ENCODE measurements around the gene GRK2. TPM values are rescaled to one million over a fixed set of nuclear protein-coding genes. Genes with fewer than 3 reads are reported as not detected.

Gene GRK2
- polyA plus RNA-seq, 1 donor from 2014 or later = 47.3 TPM

DNA sequence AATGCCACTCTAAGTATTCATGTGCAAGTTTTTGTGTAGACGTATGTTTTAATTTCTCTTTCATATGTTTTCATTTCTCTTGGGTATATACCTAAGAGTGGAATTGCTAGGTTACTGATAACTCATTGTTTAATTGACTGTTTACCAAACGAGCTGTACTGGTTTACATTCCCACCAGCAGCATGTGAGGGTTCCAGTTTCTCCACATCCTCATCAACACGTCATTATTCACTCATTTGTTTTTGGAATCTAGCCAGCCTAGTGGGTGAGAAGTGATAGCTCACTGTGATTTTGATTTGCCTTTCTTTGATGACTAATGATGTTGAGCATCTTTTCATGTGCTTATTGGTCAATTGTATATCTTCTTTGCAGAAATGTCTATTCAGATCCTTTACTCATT, 26.8 kb downstream of the GRK2 start:
- H2AFZ ChIP-seq (ENCODE audit: low read depth, low read length) = no peak overlapping the region
- no peaks in the 10 kb centered on the region for H3K9me3 ChIP-seq (ENCODE audit: low read length)
- no peak overlapping the region for H3K4me2 ChIP-seq (ENCODE audit: low read length)
- H4K20me1 ChIP-seq (ENCODE audit: insufficient read depth) = no peaks in the 10 kb centered on the region
- H3K4me3 ChIP-seq (ENCODE audit: low read length) = peak overlapping the region; percentile 27
- H3K79me2 ChIP-seq (replicated peaks; ENCODE audit: insufficient read depth, low read length) = peaks cover 6% of the 10 kb centered on the region
- H3K9ac ChIP-seq (ENCODE audit: low read length) = no peak overlapping the region
- TF ChIP-seq RAD21 (conservative IDR thresholded peaks at IDR 0.05) (no peak), POLR2AphosphoS5 (IDR thresholded peaks at IDR 0.05) (no peak), SMC3 (conservative IDR thresholded peaks at IDR 0.05; ENCODE audit: poor library complexity) (no peak), EP300 (conservative IDR thresholded peaks at IDR 0.05; ENCODE audit: poor library complexity, severe bottlenecking) (no peak), TAF1 (IDR thresholded peaks at IDR 0.05; ENCODE audit: low read depth) (no peak), MXI1 (conservative IDR thresholded peaks at IDR 0.05; ENCODE audit: poor library complexity, severe bottlenecking) (no peak), EZH2 (IDR thresholded peaks at IDR 0.05; ENCODE audit: borderline replicate concordance, insufficient read depth, low read length, poor library complexity, severe bottlenecking) (no peak)
- TF ChIP-seq, protein P1, sequence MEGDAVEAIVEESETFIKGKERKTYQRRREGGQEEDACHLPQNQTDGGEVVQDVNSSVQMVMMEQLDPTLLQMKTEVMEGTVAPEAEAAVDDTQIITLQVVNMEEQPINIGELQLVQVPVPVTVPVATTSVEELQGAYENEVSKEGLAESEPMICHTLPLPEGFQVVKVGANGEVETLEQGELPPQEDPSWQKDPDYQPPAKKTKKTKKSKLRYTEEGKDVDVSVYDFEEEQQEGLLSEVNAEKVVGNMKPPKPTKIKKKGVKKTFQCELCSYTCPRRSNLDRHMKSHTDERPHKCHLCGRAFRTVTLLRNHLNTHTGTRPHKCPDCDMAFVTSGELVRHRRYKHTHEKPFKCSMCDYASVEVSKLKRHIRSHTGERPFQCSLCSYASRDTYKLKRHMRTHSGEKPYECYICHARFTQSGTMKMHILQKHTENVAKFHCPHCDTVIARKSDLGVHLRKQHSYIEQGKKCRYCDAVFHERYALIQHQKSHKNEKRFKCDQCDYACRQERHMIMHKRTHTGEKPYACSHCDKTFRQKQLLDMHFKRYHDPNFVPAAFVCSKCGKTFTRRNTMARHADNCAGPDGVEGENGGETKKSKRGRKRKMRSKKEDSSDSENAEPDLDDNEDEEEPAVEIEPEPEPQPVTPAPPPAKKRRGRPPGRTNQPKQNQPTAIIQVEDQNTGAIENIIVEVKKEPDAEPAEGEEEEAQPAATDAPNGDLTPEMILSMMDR (IDR thresholded peaks at IDR 0.05; ENCODE audit: poor library complexity, severe bottlenecking) = no peak
- H3K9me2 ChIP-seq (ENCODE audit: insufficient read depth, low read length) = no peaks in the 10 kb centered on the region
- no peaks in the 10 kb centered on the region for H3F3A ChIP-seq (ENCODE audit: insufficient read depth, low read length, poor library complexity, severe bottlenecking)
- H3K36me3 ChIP-seq (ENCODE audit: insufficient read depth, low read length) = peaks cover 4% of the 10 kb centered on the region
- H3K27me3 ChIP-seq (ENCODE audit: insufficient read depth, low read depth, low read length) = no peaks in the 10 kb centered on the region
- no peak overlapping the region for H3K27ac ChIP-seq (ENCODE audit: low read length)

DNA sequence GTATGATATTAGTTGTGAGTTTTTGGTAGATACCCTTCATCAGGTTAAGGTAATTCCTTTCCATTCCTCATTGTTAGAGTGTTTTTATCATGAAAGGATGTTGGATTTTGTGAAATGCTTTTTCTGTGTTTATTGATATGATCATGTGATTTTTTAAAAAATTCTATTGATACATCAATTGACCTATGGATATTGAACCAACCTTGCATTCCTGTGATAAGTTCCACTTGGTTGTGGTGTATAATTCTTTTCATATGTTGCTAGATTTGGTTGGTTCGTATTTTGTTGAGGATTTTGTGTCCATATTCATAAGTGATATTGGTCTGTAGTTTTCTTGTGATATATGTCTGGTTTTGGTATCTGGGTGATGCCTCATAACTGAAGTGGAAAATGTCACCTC, 29.6 kb downstream of the GRK2 start:
- Histone ChIP-seq H3K4me3 (ENCODE audit: low read length) (no peak overlapping the region), H3K79me2 (replicated peaks; ENCODE audit: insufficient read depth, low read length) (no peaks in the 10 kb centered on the region), H4K20me1 (ENCODE audit: insufficient read depth) (no peaks in the 10 kb centered on the region), H3K27me3 (ENCODE audit: insufficient read depth, low read depth, low read length) (no peaks in the 10 kb centered on the region), H3F3A (ENCODE audit: insufficient read depth, low read length, poor library complexity, severe bottlenecking) (no peaks in the 10 kb centered on the region), H3K9me2 (ENCODE audit: insufficient read depth, low read length) (no peaks in the 10 kb centered on the region), H2AFZ (ENCODE audit: low read depth, low read length) (no peak overlapping the region), H3K36me3 (ENCODE audit: insufficient read depth, low read length) (peaks cover 4% of the 10 kb centered on the region), H3K27ac (ENCODE audit: low read length) (no peak overlapping the region), H3K9ac (ENCODE audit: low read length) (no peak overlapping the region), H3K9me3 (ENCODE audit: low read length) (no peaks in the 10 kb centered on the region), H3K4me2 (ENCODE audit: low read length) (no peak overlapping the region)
- TF ChIP-seq, protein P2, sequence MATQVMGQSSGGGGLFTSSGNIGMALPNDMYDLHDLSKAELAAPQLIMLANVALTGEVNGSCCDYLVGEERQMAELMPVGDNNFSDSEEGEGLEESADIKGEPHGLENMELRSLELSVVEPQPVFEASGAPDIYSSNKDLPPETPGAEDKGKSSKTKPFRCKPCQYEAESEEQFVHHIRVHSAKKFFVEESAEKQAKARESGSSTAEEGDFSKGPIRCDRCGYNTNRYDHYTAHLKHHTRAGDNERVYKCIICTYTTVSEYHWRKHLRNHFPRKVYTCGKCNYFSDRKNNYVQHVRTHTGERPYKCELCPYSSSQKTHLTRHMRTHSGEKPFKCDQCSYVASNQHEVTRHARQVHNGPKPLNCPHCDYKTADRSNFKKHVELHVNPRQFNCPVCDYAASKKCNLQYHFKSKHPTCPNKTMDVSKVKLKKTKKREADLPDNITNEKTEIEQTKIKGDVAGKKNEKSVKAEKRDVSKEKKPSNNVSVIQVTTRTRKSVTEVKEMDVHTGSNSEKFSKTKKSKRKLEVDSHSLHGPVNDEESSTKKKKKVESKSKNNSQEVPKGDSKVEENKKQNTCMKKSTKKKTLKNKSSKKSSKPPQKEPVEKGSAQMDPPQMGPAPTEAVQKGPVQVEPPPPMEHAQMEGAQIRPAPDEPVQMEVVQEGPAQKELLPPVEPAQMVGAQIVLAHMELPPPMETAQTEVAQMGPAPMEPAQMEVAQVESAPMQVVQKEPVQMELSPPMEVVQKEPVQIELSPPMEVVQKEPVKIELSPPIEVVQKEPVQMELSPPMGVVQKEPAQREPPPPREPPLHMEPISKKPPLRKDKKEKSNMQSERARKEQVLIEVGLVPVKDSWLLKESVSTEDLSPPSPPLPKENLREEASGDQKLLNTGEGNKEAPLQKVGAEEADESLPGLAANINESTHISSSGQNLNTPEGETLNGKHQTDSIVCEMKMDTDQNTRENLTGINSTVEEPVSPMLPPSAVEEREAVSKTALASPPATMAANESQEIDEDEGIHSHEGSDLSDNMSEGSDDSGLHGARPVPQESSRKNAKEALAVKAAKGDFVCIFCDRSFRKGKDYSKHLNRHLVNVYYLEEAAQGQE (IDR thresholded peaks at IDR 0.05; ENCODE audit: borderline replicate concordance) = no peak
- TF ChIP-seq EP300 (conservative IDR thresholded peaks at IDR 0.05; ENCODE audit: poor library complexity, severe bottlenecking) (no peak), MXI1 (conservative IDR thresholded peaks at IDR 0.05; ENCODE audit: poor library complexity, severe bottlenecking) (no peak), TAF1 (IDR thresholded peaks at IDR 0.05; ENCODE audit: low read depth) (no peak), EZH2 (IDR thresholded peaks at IDR 0.05; ENCODE audit: borderline replicate concordance, insufficient read depth, low read length, poor library complexity, severe bottlenecking) (no peak), POLR2AphosphoS5 (IDR thresholded peaks at IDR 0.05) (no peak), SMC3 (conservative IDR thresholded peaks at IDR 0.05; ENCODE audit: poor library complexity) (no peak), RAD21 (conservative IDR thresholded peaks at IDR 0.05) (no peak)
- TF ChIP-seq, protein P1 (IDR thresholded peaks at IDR 0.05; ENCODE audit: poor library complexity, severe bottlenecking) = no peak

Measured in neural cell (in vitro differentiated cells).